Measurements from ENCODE around the gene ANO6. TPM values are rescaled to one million over a fixed set of nuclear protein-coding genes. Genes with fewer than 3 reads are reported as not detected.
A peak's percentile ranks its signal among the peaks of the same experiment; 100 is the strongest.

ANO6 gene
- polyA plus RNA-seq, 4 donors: 19.9 to 63.3 (median 29.8) TPM

DNA sequence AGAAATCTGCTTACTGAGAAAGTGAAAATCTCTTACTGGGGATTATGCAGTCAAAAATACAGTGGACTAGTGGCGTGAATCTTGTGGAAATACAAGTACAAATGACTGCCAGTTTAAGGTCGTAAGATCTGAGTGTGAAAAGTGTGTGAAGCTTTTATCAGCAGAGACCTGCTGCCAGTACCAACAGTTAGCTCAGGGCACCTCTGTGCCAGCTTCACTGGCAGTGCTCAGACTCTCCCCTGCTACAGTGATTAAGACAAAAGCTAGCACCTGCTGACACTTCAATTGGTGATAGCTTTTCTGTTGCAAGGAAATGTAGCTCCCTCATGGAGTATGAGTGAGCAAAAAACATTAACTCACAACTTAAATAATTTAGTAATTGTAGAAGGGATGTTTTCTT lies 185.1 kb downstream of the ANO6 start:
- H3K9me3 ChIP-seq (ENCODE audit: control insufficient read depth in 2 of 2, insufficient read depth in 1 of 2, low read depth in 1 of 2, low read length in 1 of 2): no peaks in the 10 kb centered on the region
- no peak overlapping the region for H3K4me3 ChIP-seq (ENCODE audit: low read depth in 1 of 3, low read length in 3 of 3)
- no peaks in the 10 kb centered on the region for H3K27me3 ChIP-seq (ENCODE audit: control insufficient read depth in 3 of 3, insufficient read depth in 3 of 3, low read length in 3 of 3)
- 76 to 85% (median 84%) methylated on average over 2 of the region's 2 CpGs for WGBS, 3 donors
- DNase-seq: no peak
- no peak for FAIRE-seq
- peaks cover 2 to 17% (median 12%) of the 10 kb centered on the region in 3 donors for H3K36me3 ChIP-seq (ENCODE audit: control insufficient read depth in 3 of 3, insufficient read depth in 2 of 3, low read depth in 1 of 3, low read length in 3 of 3)
- H3K4me1 ChIP-seq (ENCODE audit: control insufficient read depth in 3 of 3, insufficient read depth in 2 of 3, low read depth in 1 of 3, low read length in 2 of 3): no peaks in the 10 kb centered on the region
- H3K27ac ChIP-seq (ENCODE audit: low read depth in 1 of 3, low read length in 2 of 3): no peak overlapping the region

DNA sequence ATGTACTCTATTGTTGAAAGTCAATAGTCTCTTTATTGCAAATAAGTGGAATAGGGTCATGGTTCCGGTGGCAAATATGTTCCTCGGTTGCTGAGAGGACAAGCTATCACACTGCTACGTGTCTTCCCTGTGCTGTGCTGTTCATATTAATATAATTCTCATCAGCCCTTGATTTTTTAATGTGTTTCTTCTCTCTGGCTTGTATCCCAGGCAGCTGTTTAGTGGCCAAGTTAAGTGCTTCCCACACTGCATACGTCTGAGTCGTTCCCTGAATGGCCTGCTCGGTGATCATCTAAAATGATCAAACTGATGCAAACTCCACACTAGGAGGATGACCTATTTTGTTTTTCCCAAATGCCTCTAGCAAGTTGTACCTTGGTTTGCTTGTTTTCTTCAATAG lies 186.4 kb downstream of the ANO6 start:
- DNase-seq (no peak), FAIRE-seq (no peak)
- 68 to 92% (median 88%) methylated on average over 6 of the region's 6 CpGs for WGBS, 3 donors
- Histone ChIP-seq H3K4me3 (ENCODE audit: low read depth in 1 of 3, low read length in 3 of 3) (no peak overlapping the region), H3K9me3 (ENCODE audit: control insufficient read depth in 2 of 2, insufficient read depth in 1 of 2, low read depth in 1 of 2, low read length in 1 of 2) (no peaks in the 10 kb centered on the region), H3K27me3 (ENCODE audit: control insufficient read depth in 3 of 3, insufficient read depth in 3 of 3, low read length in 3 of 3) (no peaks in the 10 kb centered on the region), H3K4me1 (ENCODE audit: control insufficient read depth in 3 of 3, insufficient read depth in 2 of 3, low read depth in 1 of 3, low read length in 2 of 3) (no peaks in the 10 kb centered on the region), H3K27ac (ENCODE audit: low read depth in 1 of 3, low read length in 2 of 3) (no peak overlapping the region), H3K36me3 (ENCODE audit: control insufficient read depth in 3 of 3, insufficient read depth in 2 of 3, low read depth in 1 of 3, low read length in 3 of 3) (peaks cover 5 to 22% (median 14%) of the 10 kb centered on the region in 3 donors)

DNA sequence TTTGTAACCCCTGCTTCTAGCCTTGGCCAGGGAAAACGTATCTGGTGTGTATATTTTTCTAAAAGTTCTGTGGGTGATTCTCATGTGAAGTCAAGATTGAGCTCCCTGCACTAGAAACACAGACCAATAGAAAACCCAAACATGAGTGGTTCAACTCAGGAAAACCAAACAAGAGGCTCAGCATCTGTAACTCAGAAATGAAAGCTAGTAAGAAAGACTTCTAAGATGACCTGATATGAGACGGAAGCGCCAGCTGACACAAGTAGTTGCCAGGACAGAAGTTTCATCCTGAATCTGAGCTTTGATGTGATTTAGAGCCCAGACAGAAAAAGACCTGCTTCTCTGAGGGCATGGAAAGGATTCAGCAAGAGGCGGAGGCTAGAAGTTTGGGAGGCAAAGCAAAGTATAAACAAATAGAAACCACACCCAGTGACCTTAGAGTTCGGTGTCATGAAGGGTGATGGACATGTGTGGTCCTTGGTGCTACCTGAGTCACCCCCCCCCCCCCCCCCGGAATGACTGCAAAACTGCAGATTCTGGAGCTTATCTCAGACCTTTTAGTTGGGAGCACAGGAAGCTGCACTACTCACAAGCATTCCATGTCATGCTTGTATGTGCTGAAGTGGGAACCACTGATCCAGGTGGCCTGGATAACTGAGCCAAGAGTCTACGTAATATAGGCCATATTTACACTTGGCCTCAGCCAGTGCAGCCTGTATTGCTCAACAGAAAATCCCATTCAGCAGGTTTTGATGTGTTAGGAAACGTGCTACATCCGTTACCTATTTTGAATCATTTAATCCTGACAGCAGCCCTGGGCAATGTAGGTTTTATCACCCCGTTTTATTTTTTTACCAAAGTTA lies 191.3 kb downstream of the ANO6 start:
- peak in 1 of 2 donors; percentile 20 for DNase-seq
- WGBS, 3 donors: 80 to 92% (median 87%) methylated on average over 10 of the region's 10 CpGs
- FAIRE-seq: no peak
- Histone ChIP-seq H3K36me3 (ENCODE audit: control insufficient read depth in 3 of 3, insufficient read depth in 2 of 3, low read depth in 1 of 3, low read length in 3 of 3) (peaks cover 14 to 52% (median 38%) of the 10 kb centered on the region in 3 donors), H3K27me3 (ENCODE audit: control insufficient read depth in 3 of 3, insufficient read depth in 3 of 3, low read length in 3 of 3) (no peaks in the 10 kb centered on the region), H3K9me3 (ENCODE audit: control insufficient read depth in 2 of 2, insufficient read depth in 1 of 2, low read depth in 1 of 2, low read length in 1 of 2) (no peaks in the 10 kb centered on the region), H3K27ac (ENCODE audit: low read depth in 1 of 3, low read length in 2 of 3) (no peak overlapping the region), H3K4me3 (ENCODE audit: low read depth in 1 of 3, low read length in 3 of 3) (no peak overlapping the region), H3K4me1 (ENCODE audit: control insufficient read depth in 3 of 3, insufficient read depth in 2 of 3, low read depth in 1 of 3, low read length in 2 of 3) (no peaks in the 10 kb centered on the region)

DNA sequence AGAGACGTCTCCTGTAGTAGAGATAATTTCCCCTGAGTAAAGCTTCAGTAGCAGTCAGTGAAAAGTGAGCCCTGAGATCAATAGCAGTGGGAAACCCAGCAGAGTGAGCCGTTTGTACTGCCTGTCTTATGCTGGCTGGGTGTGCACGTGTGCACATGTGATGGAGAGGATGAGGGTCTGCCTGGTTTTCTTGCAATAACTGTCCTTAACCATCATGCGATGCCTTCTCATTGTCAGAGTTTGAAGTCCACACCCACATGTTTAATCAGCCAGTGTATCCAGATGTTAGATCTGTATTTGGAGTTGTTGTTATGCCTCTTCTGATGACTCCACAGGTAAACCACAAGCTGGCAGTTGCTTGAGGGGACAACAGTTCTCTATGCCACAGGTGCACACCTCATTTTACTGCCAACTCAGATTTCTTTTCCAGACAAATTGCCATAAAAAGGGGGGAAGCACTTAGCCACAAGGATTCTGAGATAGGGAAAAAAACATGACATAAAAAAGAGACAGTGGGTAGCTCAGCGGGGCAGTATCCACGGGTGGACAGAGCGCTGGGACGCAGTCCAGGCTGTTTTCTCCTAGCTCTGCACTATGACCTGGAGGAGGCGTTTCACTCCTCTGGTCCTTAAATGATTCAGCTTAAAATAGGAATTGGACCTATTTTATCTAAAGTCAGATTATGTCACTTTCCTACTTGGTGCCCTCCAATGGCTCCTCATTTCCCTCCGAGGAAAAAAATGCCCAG lies 192.3 kb downstream of the ANO6 start:
- no peaks in the 10 kb centered on the region for H3K4me1 ChIP-seq (ENCODE audit: control insufficient read depth in 3 of 3, insufficient read depth in 2 of 3, low read depth in 1 of 3, low read length in 2 of 3)
- peaks cover 14 to 53% (median 43%) of the 10 kb centered on the region in 3 donors for H3K36me3 ChIP-seq (ENCODE audit: control insufficient read depth in 3 of 3, insufficient read depth in 2 of 3, low read depth in 1 of 3, low read length in 3 of 3)
- no peaks in the 10 kb centered on the region for H3K9me3 ChIP-seq (ENCODE audit: control insufficient read depth in 2 of 2, insufficient read depth in 1 of 2, low read depth in 1 of 2, low read length in 1 of 2)
- no peak overlapping the region for H3K27ac ChIP-seq (ENCODE audit: low read depth in 1 of 3, low read length in 2 of 3)
- H3K27me3 ChIP-seq (ENCODE audit: control insufficient read depth in 3 of 3, insufficient read depth in 3 of 3, low read length in 3 of 3): no peaks in the 10 kb centered on the region
- FAIRE-seq (no peak), DNase-seq (no peak)
- no peak overlapping the region for H3K4me3 ChIP-seq (ENCODE audit: low read depth in 1 of 3, low read length in 3 of 3)
- 85 to 89% (median 85%) methylated on average over 10 of the region's 10 CpGs for WGBS, 3 donors

DNA sequence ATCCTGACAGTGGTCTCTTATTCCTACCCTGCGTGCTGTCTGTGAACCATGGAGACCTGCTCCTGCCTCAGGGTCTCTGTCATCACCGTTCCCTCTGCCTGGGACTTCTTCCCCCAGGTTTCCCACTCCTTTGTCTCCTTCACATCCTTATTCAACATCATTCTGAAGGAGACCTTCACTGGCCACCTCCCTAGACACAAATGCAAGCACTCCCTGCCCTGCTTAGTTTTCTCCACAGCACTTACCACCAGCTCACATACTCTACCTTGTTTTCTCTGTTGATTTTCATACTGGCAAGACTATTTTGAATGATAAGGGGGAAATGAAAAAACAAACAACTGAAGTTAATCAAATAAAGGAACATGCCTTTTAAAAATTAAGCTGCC lies 192.8 kb downstream of the ANO6 start:
- DNase-seq (no peak), FAIRE-seq (no peak)
- 94 to 100% (median 95%) methylated on average over 2 of the region's 2 CpGs for WGBS, 3 donors
- Histone ChIP-seq H3K27ac (ENCODE audit: low read depth in 1 of 3, low read length in 2 of 3) (no peak overlapping the region), H3K27me3 (ENCODE audit: control insufficient read depth in 3 of 3, insufficient read depth in 3 of 3, low read length in 3 of 3) (no peaks in the 10 kb centered on the region), H3K9me3 (ENCODE audit: control insufficient read depth in 2 of 2, insufficient read depth in 1 of 2, low read depth in 1 of 2, low read length in 1 of 2) (no peaks in the 10 kb centered on the region), H3K4me3 (ENCODE audit: low read depth in 1 of 3, low read length in 3 of 3) (no peak overlapping the region), H3K36me3 (ENCODE audit: control insufficient read depth in 3 of 3, insufficient read depth in 2 of 3, low read depth in 1 of 3, low read length in 3 of 3) (peaks cover 14 to 48% (median 46%) of the 10 kb centered on the region in 3 donors), H3K4me1 (ENCODE audit: control insufficient read depth in 3 of 3, insufficient read depth in 2 of 3, low read depth in 1 of 3, low read length in 2 of 3) (no peaks in the 10 kb centered on the region)

DNA sequence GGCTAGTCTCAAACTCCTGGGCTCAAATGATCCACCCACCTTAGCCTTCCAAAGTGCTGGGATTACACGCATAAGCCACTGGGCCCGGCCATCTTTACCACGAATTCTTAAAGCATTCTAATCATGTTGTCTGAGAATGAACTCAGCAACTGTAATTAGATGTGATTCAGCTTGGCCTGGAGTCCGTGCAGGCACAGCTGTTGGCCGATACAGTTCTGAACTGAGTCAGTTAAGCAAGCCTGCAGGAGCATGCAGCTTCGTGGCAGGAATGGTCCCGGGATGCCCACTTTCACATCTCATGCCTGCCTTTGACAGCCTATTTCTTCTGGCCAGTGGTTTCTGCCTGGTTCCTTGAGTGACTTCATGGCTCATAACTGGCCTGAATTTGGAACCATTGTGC lies 194.1 kb downstream of the ANO6 start:
- WGBS, 3 donors: 86 to 95% (median 92%) methylated on average over 7 of the region's 7 CpGs
- H3K4me1 ChIP-seq (ENCODE audit: control insufficient read depth in 3 of 3, insufficient read depth in 2 of 3, low read depth in 1 of 3, low read length in 2 of 3): no peaks in the 10 kb centered on the region
- no peak overlapping the region for H3K4me3 ChIP-seq (ENCODE audit: low read depth in 1 of 3, low read length in 3 of 3)
- peaks cover 14 to 48% (median 42%) of the 10 kb centered on the region in 3 donors for H3K36me3 ChIP-seq (ENCODE audit: control insufficient read depth in 3 of 3, insufficient read depth in 2 of 3, low read depth in 1 of 3, low read length in 3 of 3)
- H3K9me3 ChIP-seq (ENCODE audit: control insufficient read depth in 2 of 2, insufficient read depth in 1 of 2, low read depth in 1 of 2, low read length in 1 of 2): no peaks in the 10 kb centered on the region
- no peak for FAIRE-seq
- no peak overlapping the region for H3K27ac ChIP-seq (ENCODE audit: low read depth in 1 of 3, low read length in 2 of 3)
- H3K27me3 ChIP-seq (ENCODE audit: control insufficient read depth in 3 of 3, insufficient read depth in 3 of 3, low read length in 3 of 3): no peaks in the 10 kb centered on the region
- no peak for DNase-seq

DNA sequence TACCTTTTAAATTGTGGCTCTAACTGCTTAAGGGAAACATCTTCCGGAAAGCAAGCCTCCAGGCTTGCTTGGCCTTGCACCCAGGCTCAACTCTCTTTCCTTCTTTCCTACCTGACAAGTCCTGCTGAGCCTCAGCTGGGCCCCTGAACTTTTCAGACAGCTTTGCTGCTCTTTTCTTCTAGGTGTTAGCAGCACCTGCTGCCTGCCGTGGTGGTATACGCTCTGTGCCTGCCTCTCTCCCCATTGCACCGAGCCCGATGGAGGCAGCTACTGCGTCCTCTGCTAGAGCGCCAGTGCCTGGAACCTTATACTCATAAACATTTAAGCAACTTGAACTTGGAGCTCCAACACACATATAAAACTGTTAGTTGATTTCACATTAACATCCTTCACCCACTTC lies 195.7 kb downstream of the ANO6 start:
- H3K4me3 ChIP-seq (ENCODE audit: low read depth in 1 of 3, low read length in 3 of 3): no peak overlapping the region
- no peaks in the 10 kb centered on the region for H3K9me3 ChIP-seq (ENCODE audit: control insufficient read depth in 2 of 2, insufficient read depth in 1 of 2, low read depth in 1 of 2, low read length in 1 of 2)
- WGBS, 3 donors: 95 to 97% (median 97%) methylated on average over 7 of the region's 7 CpGs
- H3K27ac ChIP-seq (ENCODE audit: low read depth in 1 of 3, low read length in 2 of 3): no peak overlapping the region
- H3K4me1 ChIP-seq (ENCODE audit: control insufficient read depth in 3 of 3, insufficient read depth in 2 of 3, low read depth in 1 of 3, low read length in 2 of 3): no peaks in the 10 kb centered on the region
- peaks cover 10 to 46% (median 42%) of the 10 kb centered on the region in 3 donors for H3K36me3 ChIP-seq (ENCODE audit: control insufficient read depth in 3 of 3, insufficient read depth in 2 of 3, low read depth in 1 of 3, low read length in 3 of 3)
- DNase-seq (no peak), FAIRE-seq (no peak)
- H3K27me3 ChIP-seq (ENCODE audit: control insufficient read depth in 3 of 3, insufficient read depth in 3 of 3, low read length in 3 of 3): no peaks in the 10 kb centered on the region

DNA sequence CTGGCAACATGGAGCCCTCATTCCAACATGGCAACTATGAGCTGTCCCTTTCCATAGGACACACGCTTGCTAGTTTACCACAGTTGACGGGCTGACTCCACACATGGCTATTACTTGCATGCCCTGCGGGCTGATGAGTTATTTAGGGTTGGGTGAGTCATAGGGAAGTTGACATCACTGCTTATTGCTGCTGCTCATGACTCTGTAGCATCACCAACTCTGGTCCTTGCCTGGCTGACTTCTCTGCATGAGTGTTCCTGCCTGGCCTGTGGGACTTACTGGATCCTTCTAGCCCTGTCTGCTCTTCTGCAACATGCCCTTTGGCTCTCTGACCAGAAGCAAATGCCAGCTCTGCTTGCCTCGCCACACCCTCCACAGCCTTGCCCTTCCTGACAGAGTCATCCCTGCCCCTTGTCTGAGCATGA lies 199.5 kb downstream of the ANO6 start:
- no peak for FAIRE-seq
- peaks cover 5 to 33% (median 26%) of the 10 kb centered on the region in 3 donors for H3K36me3 ChIP-seq (ENCODE audit: control insufficient read depth in 3 of 3, insufficient read depth in 2 of 3, low read depth in 1 of 3, low read length in 3 of 3)
- H3K27ac ChIP-seq (ENCODE audit: low read depth in 1 of 3, low read length in 2 of 3): no peak overlapping the region

More for the DNA sequence above, 199.5 kb downstream of the ANO6 start:
- Histone ChIP-seq H3K27me3 (ENCODE audit: control insufficient read depth in 3 of 3, insufficient read depth in 3 of 3, low read length in 3 of 3) (no peaks in the 10 kb centered on the region), H3K4me1 (ENCODE audit: control insufficient read depth in 3 of 3, insufficient read depth in 2 of 3, low read depth in 1 of 3, low read length in 2 of 3) (no peaks in the 10 kb centered on the region), H3K4me3 (ENCODE audit: low read depth in 1 of 3, low read length in 3 of 3) (no peak overlapping the region), H3K9me3 (ENCODE audit: control insufficient read depth in 2 of 2, insufficient read depth in 1 of 2, low read depth in 1 of 2, low read length in 1 of 2) (no peaks in the 10 kb centered on the region)
- peak in 1 of 2 donors; percentile 6 for DNase-seq
- 72 to 77% (median 74%) methylated on average over 4 of the region's 4 CpGs for WGBS, 3 donors
